SK-N-SH treated with all-trans-retinoic acid at 6 μM for 48 hours (cell line): ENCODE measurements around the gene RTCB.

Experiments used
- ATAC-seq: fragments of 200-7000 bp; cut with Tn5 transposase; 3 replicates; pipeline ENCODE4 v1.9.1; 2020; ENCODE audit warnings: mild to moderate bottlenecking, moderate library complexity
- ARNTL ChIP-seq: fragments of 450-650 bp; formaldehyde crosslinking; IDR thresholded peaks from 2 replicates; pipeline ENCODE4 v1.5.0; 2020; ENCODE audit warnings: low read depth, mild to moderate bottlenecking, moderate library complexity, borderline replicate concordance
- BACH2 ChIP-seq: fragments of 250-450 bp; sonication (Bioruptor Pico); IDR thresholded peaks from 2 replicates; pipeline ENCODE4 v1.9.0; 2021; ENCODE audit warnings: mild to moderate bottlenecking, borderline replicate concordance
- CREB5 ChIP-seq: fragments of 250-450 bp; sonication (Bioruptor Pico); IDR thresholded peaks from 2 replicates; pipeline ENCODE4 v1.5.1; 2020; ENCODE audit warnings: low read depth, mild to moderate bottlenecking, moderate library complexity
- CSDC2 ChIP-seq: fragments of 250-450 bp; sonication (Bioruptor Pico); IDR thresholded peaks from 2 replicates; pipeline ENCODE4 v1.5.0; 2020; ENCODE audit warnings: mild to moderate bottlenecking, moderate library complexity
- CSRNP3 ChIP-seq: fragments of 250-450 bp; sonication (Bioruptor Pico); IDR thresholded peaks from 2 replicates; pipeline ENCODE4 v1.5.1; 2021; ENCODE audit warnings: mild to moderate bottlenecking, moderate library complexity
- ESRRG ChIP-seq: fragments of 250-450 bp; sonication (Bioruptor Pico); IDR thresholded peaks from 2 replicates; pipeline ENCODE4 v1.6.1; 2021; ENCODE audit warnings: mild to moderate bottlenecking
- GLIS3 ChIP-seq: fragments of 250-450 bp; sonication (Bioruptor Pico); IDR thresholded peaks from 2 replicates; pipeline ENCODE4 v1.5.0; 2020; ENCODE audit warnings: mild to moderate bottlenecking, moderate library complexity
- ISL1 ChIP-seq: fragments of 250-450 bp; sonication (Bioruptor Pico); IDR thresholded peaks from 2 replicates; pipeline ENCODE4 v2.1.2; 2022; ENCODE audit warnings: mild to moderate bottlenecking, moderate library complexity
- POU6F1 ChIP-seq: fragments of 250-450 bp; sonication (Bioruptor Pico); IDR thresholded peaks from 2 replicates; pipeline ENCODE4 v1.8.0; 2021; ENCODE audit warnings: low read depth, mild to moderate bottlenecking, moderate library complexity, borderline replicate concordance
- PPARA ChIP-seq: fragments of 250-450 bp; sonication (Bioruptor Pico); IDR thresholded peaks from 2 replicates; pipeline ENCODE4 v1.5.0; 2020; ENCODE audit warnings: mild to moderate bottlenecking, borderline replicate concordance
- RARB ChIP-seq: fragments of 250-450 bp; sonication (Bioruptor Pico); IDR thresholded peaks from 2 replicates; pipeline ENCODE4 v1.8.0; 2021; ENCODE audit warnings: mild to moderate bottlenecking, moderate library complexity
- SNAI2 ChIP-seq: fragments of 250-450 bp; sonication (Bioruptor Pico); IDR thresholded peaks from 2 replicates; pipeline ENCODE4 v1.5.0; 2020; ENCODE audit warnings: mild to moderate bottlenecking, moderate library complexity
- TCF4 ChIP-seq: fragments of 250-450 bp; sonication (Bioruptor Pico); IDR thresholded peaks from 2 replicates; pipeline ENCODE4 v1.8.0; 2021; ENCODE audit warnings: mild to moderate bottlenecking, moderate library complexity, borderline replicate concordance
- TOX ChIP-seq: fragments of 250-450 bp; sonication (Bioruptor Pico); IDR thresholded peaks from 2 replicates; pipeline ENCODE4 v1.8.0; 2021; ENCODE audit warnings: mild to moderate bottlenecking, moderate library complexity, borderline replicate concordance
- TSHZ2 ChIP-seq: fragments of 250-450 bp; sonication (Bioruptor Pico); IDR thresholded peaks from 2 replicates; pipeline ENCODE4 v1.5.0; 2020; ENCODE audit warnings: mild to moderate bottlenecking, moderate library complexity
- ZC3H10 ChIP-seq: fragments of 250-450 bp; sonication (Bioruptor Pico); IDR thresholded peaks from 2 replicates; pipeline ENCODE4 v1.5.1; 2021; ENCODE audit warnings: mild to moderate bottlenecking, moderate library complexity
- ZFP3 ChIP-seq: fragments of 250-450 bp; sonication (Bioruptor Pico); IDR thresholded peaks from 2 replicates; pipeline ENCODE4 v1.5.0; 2020; ENCODE audit warnings: mild to moderate bottlenecking, moderate library complexity
- ZFP30 ChIP-seq: fragments of 450-650 bp; formaldehyde crosslinking; IDR thresholded peaks from 2 replicates; pipeline ENCODE4 v1.5.0; 2022; ENCODE audit warnings: mild to moderate bottlenecking, moderate library complexity
- ZNF565 ChIP-seq: fragments of 450-650 bp; formaldehyde crosslinking; conservative IDR thresholded peaks from 2 replicates; pipeline ENCODE4 v1.5.0; 2020; ENCODE audit warnings: low read depth, mild to moderate bottlenecking, moderate library complexity
- ZNF70 ChIP-seq: fragments of 450-650 bp; formaldehyde crosslinking; IDR thresholded peaks from 2 replicates; pipeline ENCODE4 v1.5.0; 2020; ENCODE audit warnings: mild to moderate bottlenecking, moderate library complexity
- ZNF8 ChIP-seq: fragments of 450-650 bp; formaldehyde crosslinking; IDR thresholded peaks from 2 replicates; pipeline ENCODE4 v1.5.0; 2020; ENCODE audit warnings: mild to moderate bottlenecking, moderate library complexity

RTCB gene

GRCh38 chr22:32444068-32444467 lies 32.0 kb upstream of the RTCB start (continued):
- TF ChIP-seq CREB5 (CRISPR knock-in tag) = no peak
- TF ChIP-seq BACH2 (CRISPR knock-in tag) = no peak
- no peak for TF ChIP-seq ZC3H10 (CRISPR knock-in tag)
- no peak for TF ChIP-seq ISL1 (CRISPR knock-in tag)
- TF ChIP-seq TCF4 (CRISPR knock-in tag) = no peak
- TF ChIP-seq RARB (CRISPR knock-in tag) = no peak
- TF ChIP-seq ZNF70 = no peak
- no peak for TF ChIP-seq CSDC2 (CRISPR knock-in tag)
- no peak for TF ChIP-seq ZFP30 (CRISPR knock-in tag)
- no peak for TF ChIP-seq ESRRG (CRISPR knock-in tag)

- no peak for TF ChIP-seq TOX (CRISPR knock-in tag)
- TF ChIP-seq ARNTL (CRISPR knock-in tag) = no peak
- no peak for TF ChIP-seq CSDC2 (CRISPR knock-in tag)
- no peak for TF ChIP-seq ZNF70
- TF ChIP-seq SNAI2 (CRISPR knock-in tag) = no peak
- TF ChIP-seq BACH2 (CRISPR knock-in tag) = no peak
- no peak for TF ChIP-seq PPARA (CRISPR knock-in tag)
- no peak for ATAC-seq
These were observed 18.3 kb upstream of the RTCB start for GRCh38 chr22:32430352-32430751.

- no peak for ATAC-seq
These were observed 14.8 kb upstream of the RTCB start for GRCh38 chr22:32426881-32427280.

GRCh38 chr22:32423664-32424063 lies 11.6 kb upstream of the RTCB start:
- TF ChIP-seq ZC3H10 (CRISPR knock-in tag) (no peak), BACH2 (CRISPR knock-in tag) (no peak), GLIS3 (CRISPR knock-in tag) (no peak), POU6F1 (CRISPR knock-in tag) (no peak), RARB (CRISPR knock-in tag) (no peak), ZNF565 (CRISPR knock-in tag) (no peak), CSDC2 (CRISPR knock-in tag) (no peak), ISL1 (CRISPR knock-in tag) (no peak), TCF4 (CRISPR knock-in tag) (no peak), ZFP3 (CRISPR knock-in tag) (no peak), CSRNP3 (CRISPR knock-in tag) (no peak), SNAI2 (CRISPR knock-in tag) (no peak), ZFP30 (CRISPR knock-in tag) (no peak), ESRRG (CRISPR knock-in tag) (no peak), TSHZ2 (no peak), ZNF8 (no peak), CREB5 (CRISPR knock-in tag) (no peak), ZNF70 (no peak)
- ATAC-seq = no peak

More at GRCh38 chr22:32426881-32427280, 14.8 kb upstream of the RTCB start:
- no peak for TF ChIP-seq ZNF70
- TF ChIP-seq, all 23 proteins: peak for 0
